Measurements from ENCODE around the gene CDK5. TPM values are rescaled to one million over a fixed set of nuclear protein-coding genes. Genes with fewer than 3 reads are reported as not detected.
A peak's percentile ranks its signal among the peaks of the same experiment; 100 is the strongest.

Gene CDK5
- total RNA-seq, 6 donors from 2014 or later, result 2.1 to 14.4 (median 10.1) TPM

DNA sequence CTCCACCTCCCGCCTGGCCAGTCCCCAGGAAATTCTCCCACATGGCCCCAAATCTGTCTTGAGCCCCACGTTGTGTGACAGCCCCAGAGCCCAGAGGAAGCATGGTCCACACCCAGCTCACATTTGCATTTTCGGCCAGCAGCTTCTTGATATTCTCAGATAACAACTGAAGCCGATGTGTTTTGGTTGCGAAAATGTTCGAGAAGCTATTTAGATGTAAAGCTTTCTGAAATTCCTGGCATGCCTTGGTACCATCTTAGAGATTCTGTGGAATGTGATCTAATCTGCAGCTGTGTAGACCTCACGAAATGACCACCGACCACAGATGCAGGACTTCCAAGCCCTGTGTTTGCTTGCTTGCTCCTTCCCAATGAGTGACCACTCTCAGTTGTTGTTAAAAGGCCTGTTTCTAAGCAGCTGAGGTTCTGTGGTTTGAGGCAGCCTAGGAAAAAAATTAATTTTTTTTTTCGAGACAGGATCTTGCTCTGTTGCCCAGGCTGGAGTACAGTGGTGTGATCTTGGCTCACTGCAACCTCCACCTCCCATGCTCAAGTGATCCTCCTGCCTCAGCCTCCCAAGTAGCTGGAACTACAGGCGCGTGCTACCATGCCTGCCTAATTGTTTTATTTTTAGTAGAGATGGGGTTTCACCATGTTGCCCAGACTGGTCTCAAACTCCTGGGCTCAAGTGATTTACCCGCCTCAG, 10.5 kb upstream of the CDK5 start:
- TF ChIP-seq, protein P1, sequence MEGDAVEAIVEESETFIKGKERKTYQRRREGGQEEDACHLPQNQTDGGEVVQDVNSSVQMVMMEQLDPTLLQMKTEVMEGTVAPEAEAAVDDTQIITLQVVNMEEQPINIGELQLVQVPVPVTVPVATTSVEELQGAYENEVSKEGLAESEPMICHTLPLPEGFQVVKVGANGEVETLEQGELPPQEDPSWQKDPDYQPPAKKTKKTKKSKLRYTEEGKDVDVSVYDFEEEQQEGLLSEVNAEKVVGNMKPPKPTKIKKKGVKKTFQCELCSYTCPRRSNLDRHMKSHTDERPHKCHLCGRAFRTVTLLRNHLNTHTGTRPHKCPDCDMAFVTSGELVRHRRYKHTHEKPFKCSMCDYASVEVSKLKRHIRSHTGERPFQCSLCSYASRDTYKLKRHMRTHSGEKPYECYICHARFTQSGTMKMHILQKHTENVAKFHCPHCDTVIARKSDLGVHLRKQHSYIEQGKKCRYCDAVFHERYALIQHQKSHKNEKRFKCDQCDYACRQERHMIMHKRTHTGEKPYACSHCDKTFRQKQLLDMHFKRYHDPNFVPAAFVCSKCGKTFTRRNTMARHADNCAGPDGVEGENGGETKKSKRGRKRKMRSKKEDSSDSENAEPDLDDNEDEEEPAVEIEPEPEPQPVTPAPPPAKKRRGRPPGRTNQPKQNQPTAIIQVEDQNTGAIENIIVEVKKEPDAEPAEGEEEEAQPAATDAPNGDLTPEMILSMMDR (IDR thresholded peaks at IDR 0.05), result no peak
- no peak for TF ChIP-seq POLR2AphosphoS5 (IDR thresholded peaks at IDR 0.05)
- TF ChIP-seq POLR2A (IDR thresholded peaks at IDR 0.05), result no peak
- no peak for TF ChIP-seq EP300 (IDR thresholded peaks at IDR 0.05)
- peaks cover 49 to 98% (median 91%) of the 10 kb centered on the region in 4 donors for H3K36me3 ChIP-seq
- WGBS, 2 donors, result 84 to 89% methylated on average over 12 of the region's 12 CpGs

DNA sequence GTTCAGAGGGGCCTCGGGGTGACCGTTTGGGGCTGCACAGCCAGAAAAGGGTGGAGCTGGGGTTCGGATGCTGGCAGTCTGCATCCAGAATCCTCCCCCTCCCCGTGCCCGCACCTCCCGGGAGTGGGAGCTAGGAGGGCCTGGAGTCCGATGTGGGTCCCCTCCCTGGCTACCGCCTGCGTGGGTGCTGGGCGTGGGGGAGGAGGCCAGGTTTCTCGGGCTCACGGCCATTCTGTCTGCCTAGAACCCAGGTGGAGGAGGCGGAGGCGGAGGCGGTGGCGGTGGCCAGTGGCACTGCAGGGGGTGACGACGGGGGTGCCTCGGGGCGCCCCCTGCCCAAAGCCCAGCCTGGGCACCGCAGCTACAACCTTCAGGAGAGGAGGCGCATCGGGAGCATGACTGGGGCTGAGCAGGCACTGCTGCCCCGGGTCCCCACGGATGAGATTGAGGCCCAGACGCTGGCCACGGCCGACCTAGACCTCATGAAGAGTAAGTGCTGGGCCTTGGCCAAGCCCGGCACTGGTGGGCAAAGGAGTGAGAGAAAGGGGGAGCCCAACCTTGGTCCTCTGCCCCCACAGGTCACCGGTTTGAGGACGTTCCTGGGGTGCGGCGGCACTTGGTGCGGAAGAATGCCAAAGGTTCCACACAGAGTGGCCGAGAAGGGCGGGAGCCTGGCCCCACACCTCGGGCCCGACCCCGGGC, 8.7 kb upstream of the CDK5 start:
- 94 to 96% methylated on average over 28 to 38 of the region's 39 CpGs for WGBS, 2 donors
- H3K36me3 ChIP-seq, result peaks cover 43 to 85% (median 77%) of the 10 kb centered on the region in 4 donors

More for the DNA sequence above, 10.5 kb upstream of the CDK5 start:
- Histone ChIP-seq H3K9me3 (no peaks in the 10 kb centered on the region), H3K27me3 (no peaks in the 10 kb centered on the region), H3K4me1 (peaks cover 0 to 8% (median 3%) of the 10 kb centered on the region in 4 donors), H3K27ac (no peak overlapping the region), H3K4me3 (no peak overlapping the region)
- DNase-seq (no peak), ATAC-seq (ENCODE audit: low FRiP score in 2 of 2) (no peak)

DNA sequence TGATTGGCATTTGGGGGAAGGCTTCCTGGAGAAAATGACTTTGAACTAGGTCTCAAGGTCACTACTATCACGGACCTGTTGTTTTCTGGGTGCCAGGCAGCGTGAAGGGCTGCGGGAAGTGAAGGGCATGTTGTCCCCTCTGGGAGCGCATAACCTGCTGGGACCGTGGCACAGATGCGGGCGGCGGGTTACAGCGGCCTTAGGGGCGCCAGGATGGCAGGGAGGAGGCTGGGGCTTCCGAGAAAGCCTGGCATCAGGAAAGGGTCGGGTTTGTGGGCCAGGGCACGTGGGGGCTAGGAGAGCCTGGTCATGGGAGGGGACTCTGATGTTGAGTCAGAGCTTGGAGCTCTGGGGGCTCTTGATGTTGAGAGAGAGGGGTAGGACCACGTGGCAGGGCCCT, 7.8 kb upstream of the CDK5 start:
- ATAC-seq (ENCODE audit: low FRiP score in 2 of 2), result no peak
- peaks cover 41 to 76% (median 68%) of the 10 kb centered on the region in 4 donors for H3K36me3 ChIP-seq
- no peaks in the 10 kb centered on the region for H3K27me3 ChIP-seq

More for the DNA sequence above, 8.7 kb upstream of the CDK5 start:
- no peaks in the 10 kb centered on the region for H3K27me3 ChIP-seq
- no peak overlapping the region for H3K4me3 ChIP-seq
- peak in 1 of 2 donors; percentile 75 for DNase-seq
- no peak for ATAC-seq (ENCODE audit: low FRiP score in 2 of 2)
- TF ChIP-seq, protein P1 (IDR thresholded peaks at IDR 0.05), result no peak
- TF ChIP-seq EP300 (IDR thresholded peaks at IDR 0.05) (no peak), POLR2AphosphoS5 (IDR thresholded peaks at IDR 0.05) (no peak), POLR2A (IDR thresholded peaks at IDR 0.05) (no peak)
- no peak overlapping the region for H3K27ac ChIP-seq
- H3K4me1 ChIP-seq, result peaks cover 10 to 26% (median 19%) of the 10 kb centered on the region in 4 donors
- no peaks in the 10 kb centered on the region for H3K9me3 ChIP-seq

DNA sequence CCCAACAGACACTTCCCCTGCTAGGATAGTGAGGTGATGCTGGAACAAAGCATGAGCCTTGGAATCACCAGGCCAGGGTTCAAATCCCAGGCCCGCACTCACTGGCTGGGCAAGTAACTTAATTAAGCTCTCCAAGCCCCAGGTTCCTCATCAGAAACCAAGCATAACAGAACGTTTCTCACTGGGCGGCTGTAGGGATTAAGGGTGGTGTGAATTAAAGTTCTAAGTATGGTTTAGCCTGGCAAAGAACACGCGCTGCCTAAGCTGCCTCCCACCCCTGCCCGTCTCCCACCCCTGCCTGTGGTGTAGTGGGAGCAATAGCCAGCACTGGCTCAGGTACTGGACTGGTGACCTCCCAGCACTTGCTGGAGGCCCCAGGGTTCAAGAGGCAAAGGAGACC, 7.3 kb upstream of the CDK5 start:
- Histone ChIP-seq H3K36me3 (peaks cover 36 to 71% (median 63%) of the 10 kb centered on the region in 4 donors), H3K4me1 (peaks cover 23 to 39% (median 34%) of the 10 kb centered on the region in 4 donors)
- 92 to 93% methylated on average over 5 to 6 of the region's 6 CpGs for WGBS, 2 donors

More for the DNA sequence above, 7.8 kb upstream of the CDK5 start:
- H3K4me1 ChIP-seq, result peaks cover 19 to 35% (median 29%) of the 10 kb centered on the region in 4 donors
- DNase-seq, result peak in 1 of 2 donors; percentile 69
- H3K9me3 ChIP-seq, result no peaks in the 10 kb centered on the region
- no peak for TF ChIP-seq EP300 (IDR thresholded peaks at IDR 0.05)
- TF ChIP-seq POLR2A (IDR thresholded peaks at IDR 0.05), result no peak
- H3K27ac ChIP-seq, result no peak overlapping the region
- no peak overlapping the region for H3K4me3 ChIP-seq
- 93 to 95% methylated on average over 14 of the region's 14 CpGs for WGBS, 2 donors

More for the DNA sequence above, 7.3 kb upstream of the CDK5 start:
- no peaks in the 10 kb centered on the region for H3K9me3 ChIP-seq
- no peaks in the 10 kb centered on the region for H3K27me3 ChIP-seq
- no peak overlapping the region for H3K27ac ChIP-seq
- DNase-seq, result peak in 1 of 2 donors; percentile 20
- H3K4me3 ChIP-seq, result no peak overlapping the region
- ATAC-seq (ENCODE audit: low FRiP score in 2 of 2), result no peak
- TF ChIP-seq, protein P1 (IDR thresholded peaks at IDR 0.05), result no peak
- TF ChIP-seq POLR2AphosphoS5 (IDR thresholded peaks at IDR 0.05), result no peak
- no peak for TF ChIP-seq POLR2A (IDR thresholded peaks at IDR 0.05)
- no peak for TF ChIP-seq EP300 (IDR thresholded peaks at IDR 0.05)

Measured in upper lobe of left lung (tissue), 6 donors.